Loucy (cell line): Measurements from ENCODE around the gene ZC3HAV1.

Experiments
- H2AFZ ChIP-seq: fragments of 200-600 bp; sonication (generic); 2 replicates; pipeline ENCODE4 v1.6.0; 2016; ENCODE audit warnings: antibody characterized with exemption, mild to moderate bottlenecking, low read length, moderate library complexity
- H3F3A ChIP-seq: fragments of 200-600 bp; 2 replicates; pipeline ENCODE4 v1.6.0; 2016; ENCODE audit warnings: antibody characterized with exemption, low read depth, mild to moderate bottlenecking
- H3K27me3 ChIP-seq: fragments of 200-600 bp; sonication (generic); 2 replicates; pipeline ENCODE4 v1.6.1; 2014; ENCODE audit warnings: low read length, mild to moderate bottlenecking; ENCODE audit not compliant: insufficient read depth, poor library complexity, severe bottlenecking
- H3K36me3 ChIP-seq: fragments of 200-600 bp; sonication (generic); 2 replicates; pipeline ENCODE4 v1.6.1; 2016; ENCODE audit warnings: low read length; ENCODE audit not compliant: insufficient read depth
- H3K4me1 ChIP-seq: fragments of 200-600 bp; sonication (generic); 2 replicates; pipeline ENCODE4 v1.5.1; 2014; ENCODE audit warnings: low read length, mild to moderate bottlenecking; ENCODE audit not compliant: insufficient read depth, poor library complexity, severe bottlenecking
- H3K4me2 ChIP-seq: fragments of 200-600 bp; sonication (generic); 2 replicates; pipeline ENCODE4 v1.6.0; 2014; ENCODE audit warnings: antibody characterized with exemption, low read length, low read depth, mild to moderate bottlenecking; ENCODE audit not compliant: poor library complexity, severe bottlenecking
- H3K4me3 ChIP-seq: fragments of 200-600 bp; sonication (generic); 2 replicates; pipeline ENCODE4 v1.5.1; 2014; ENCODE audit warnings: low read length, mild to moderate bottlenecking, mixed read lengths; ENCODE audit not compliant: poor library complexity, severe bottlenecking
- H3K79me2 ChIP-seq: fragments of 200-600 bp; sonication (generic); 2 replicates; pipeline ENCODE4 v1.6.1; 2014; ENCODE audit warnings: low read length; ENCODE audit not compliant: insufficient read depth
- H3K9ac ChIP-seq: fragments of 200-600 bp; sonication (generic); 2 replicates; pipeline ENCODE4 v1.6.0; 2014; ENCODE audit warnings: mild to moderate bottlenecking, low read depth, low read length, moderate library complexity; ENCODE audit not compliant: poor library complexity, severe bottlenecking
- H3K9me2 ChIP-seq: fragments of 200-600 bp; sonication (generic); replicated peaks from 2 replicates; pipeline ENCODE4 v1.6.1; 2016; ENCODE audit warnings: low read depth, low read length, mixed read lengths
- H3K9me3 ChIP-seq: fragments of 200-600 bp; sonication (generic); 2 replicates; pipeline ENCODE4 v1.6.1; 2014; ENCODE audit warnings: mild to moderate bottlenecking, antibody characterized with exemption, low read length, low read depth; ENCODE audit not compliant: insufficient read depth
- H4K20me1 ChIP-seq: fragments of 200-600 bp; sonication (generic); 2 replicates; pipeline ENCODE4 v1.6.0; 2014; ENCODE audit warnings: antibody characterized with exemption, low read length, mild to moderate bottlenecking; ENCODE audit not compliant: insufficient read depth, poor library complexity, severe bottlenecking
- EZH2phosphoT487 ChIP-seq: fragments of 200-600 bp; IDR thresholded peaks from 2 replicates; pipeline ENCODE4 v1.6.1; 2018; ENCODE audit warnings: antibody characterized with exemption, mild to moderate bottlenecking, moderate library complexity, borderline replicate concordance
- TF ChIP-seq, protein P1 (sequence below): fragments of 200-600 bp; sonication (generic); conservative IDR thresholded peaks from 2 replicates; pipeline ENCODE4 v1.5.1; 2014; ENCODE audit warnings: mild to moderate bottlenecking, antibody characterized with exemption, low read length

The ZC3HAV1 gene

DNA sequence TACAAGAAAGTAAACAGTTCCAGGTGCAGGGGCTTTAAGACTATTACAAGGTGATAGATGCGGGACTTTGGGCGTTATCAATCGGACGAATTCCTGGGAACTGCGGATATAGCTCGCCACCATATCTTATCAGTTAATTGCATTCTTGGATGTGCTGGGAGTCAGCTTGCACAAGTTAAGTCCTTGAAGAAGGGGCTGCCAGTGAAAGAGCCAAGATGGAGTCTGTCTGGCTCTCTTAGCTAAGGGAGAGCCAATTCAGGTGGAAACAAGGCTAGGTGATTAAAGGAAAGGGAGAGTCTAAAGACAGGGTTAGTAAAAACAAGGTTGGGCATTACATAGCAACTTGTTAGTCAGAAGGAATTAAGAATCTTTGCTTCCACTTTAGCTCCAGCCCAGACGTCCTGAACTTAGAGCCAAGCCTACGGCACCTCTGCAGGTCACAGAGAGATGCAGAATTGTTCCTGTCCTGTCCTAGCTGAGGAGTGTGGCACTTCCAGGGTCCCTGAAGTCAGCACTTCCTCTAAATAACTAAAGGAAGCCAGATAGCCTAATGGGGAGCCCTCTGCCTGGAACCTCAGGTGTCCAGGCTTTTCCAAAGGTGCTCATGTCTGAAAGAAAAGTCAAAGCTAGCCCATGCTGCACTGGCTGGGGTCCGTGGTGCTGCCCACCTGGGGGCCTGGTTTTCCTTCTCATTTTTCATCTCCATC is 17.3 kb downstream of the ZC3HAV1 start:
- no peak overlapping the region for H3K9ac ChIP-seq
- peaks cover 47% of the 10 kb centered on the region for H4K20me1 ChIP-seq
- H2AFZ ChIP-seq, result no peak overlapping the region
- H3K4me2 ChIP-seq, result no peak overlapping the region
- no peaks in the 10 kb centered on the region for H3K27me3 ChIP-seq
- H3K4me1 ChIP-seq, result peaks cover 51% of the 10 kb centered on the region
- H3K9me3 ChIP-seq, result peaks cover under 1% of the 10 kb centered on the region; the same call in 1 of the 2 replicates
- peaks cover 93% of the 10 kb centered on the region for H3K79me2 ChIP-seq
- H3K36me3 ChIP-seq, result peaks cover 49% of the 10 kb centered on the region; the same call in 1 of the 2 replicates
- TF ChIP-seq, protein P1, sequence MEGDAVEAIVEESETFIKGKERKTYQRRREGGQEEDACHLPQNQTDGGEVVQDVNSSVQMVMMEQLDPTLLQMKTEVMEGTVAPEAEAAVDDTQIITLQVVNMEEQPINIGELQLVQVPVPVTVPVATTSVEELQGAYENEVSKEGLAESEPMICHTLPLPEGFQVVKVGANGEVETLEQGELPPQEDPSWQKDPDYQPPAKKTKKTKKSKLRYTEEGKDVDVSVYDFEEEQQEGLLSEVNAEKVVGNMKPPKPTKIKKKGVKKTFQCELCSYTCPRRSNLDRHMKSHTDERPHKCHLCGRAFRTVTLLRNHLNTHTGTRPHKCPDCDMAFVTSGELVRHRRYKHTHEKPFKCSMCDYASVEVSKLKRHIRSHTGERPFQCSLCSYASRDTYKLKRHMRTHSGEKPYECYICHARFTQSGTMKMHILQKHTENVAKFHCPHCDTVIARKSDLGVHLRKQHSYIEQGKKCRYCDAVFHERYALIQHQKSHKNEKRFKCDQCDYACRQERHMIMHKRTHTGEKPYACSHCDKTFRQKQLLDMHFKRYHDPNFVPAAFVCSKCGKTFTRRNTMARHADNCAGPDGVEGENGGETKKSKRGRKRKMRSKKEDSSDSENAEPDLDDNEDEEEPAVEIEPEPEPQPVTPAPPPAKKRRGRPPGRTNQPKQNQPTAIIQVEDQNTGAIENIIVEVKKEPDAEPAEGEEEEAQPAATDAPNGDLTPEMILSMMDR, result no peak
- no peak for TF ChIP-seq EZH2phosphoT487
- no peak overlapping the region for H3K4me3 ChIP-seq
- H3F3A ChIP-seq, result peaks cover 17% of the 10 kb centered on the region; the same call in 1 of the 2 replicates
- H3K9me2 ChIP-seq, result no peaks in the 10 kb centered on the region

DNA sequence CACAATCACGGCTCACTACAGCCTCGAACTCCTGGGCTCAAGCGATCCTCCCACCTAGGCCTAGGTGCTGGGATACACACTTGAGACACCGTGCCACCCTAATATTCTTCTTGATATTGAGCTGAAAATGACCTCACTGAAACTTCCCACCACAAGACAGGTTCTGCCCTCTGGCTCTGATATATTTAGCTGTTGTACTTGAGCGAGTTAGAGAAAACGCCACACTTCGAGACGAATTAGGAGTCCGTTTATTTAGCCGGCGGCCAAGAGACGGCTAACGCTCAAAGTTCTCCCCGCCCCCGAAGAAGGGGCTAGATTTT is 17.9 kb downstream of the ZC3HAV1 start:
- Histone ChIP-seq H3K27me3 (no peaks in the 10 kb centered on the region), H2AFZ (no peak overlapping the region), H3K4me1 (peaks cover 49% of the 10 kb centered on the region), H3K36me3 (peaks cover 53% of the 10 kb centered on the region; the same call in 1 of the 2 replicates), H4K20me1 (peaks cover 47% of the 10 kb centered on the region), H3F3A (peaks cover 14% of the 10 kb centered on the region; the same call in 1 of the 2 replicates), H3K9me3 (peaks cover 6% of the 10 kb centered on the region; the same call in 1 of the 2 replicates), H3K9ac (no peak overlapping the region), H3K9me2 (no peaks in the 10 kb centered on the region), H3K4me3 (no peak overlapping the region), H3K79me2 (peaks cover 94% of the 10 kb centered on the region), H3K4me2 (no peak overlapping the region)
- TF ChIP-seq EZH2phosphoT487, result no peak
- TF ChIP-seq, protein P1, result no peak

DNA sequence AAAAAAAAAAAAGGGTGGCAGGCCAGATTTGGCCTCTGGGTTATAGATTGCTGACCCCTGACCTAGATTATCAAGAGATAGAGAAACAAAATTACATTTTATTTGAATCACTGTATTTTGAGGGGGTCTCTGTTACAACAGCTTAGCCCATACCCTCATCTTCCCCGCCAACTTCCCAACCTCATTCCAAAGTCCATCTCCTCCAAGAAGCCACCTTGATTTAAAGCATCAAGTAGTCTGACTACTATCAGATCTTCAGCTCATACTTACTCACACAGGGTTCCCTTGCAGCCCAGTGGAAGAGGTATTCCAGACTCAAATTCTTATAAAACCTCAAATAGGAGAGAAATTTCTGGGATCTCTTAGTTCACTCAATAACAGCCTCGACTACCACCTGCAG is 20.4 kb downstream of the ZC3HAV1 start:
- H3K4me3 ChIP-seq, result no peak overlapping the region
- TF ChIP-seq, protein P1, result no peak
- TF ChIP-seq EZH2phosphoT487, result no peak
- peaks cover 57% of the 10 kb centered on the region for H4K20me1 ChIP-seq
- H3K27me3 ChIP-seq, result no peaks in the 10 kb centered on the region
- peaks cover 28% of the 10 kb centered on the region for H3K4me1 ChIP-seq
- H3F3A ChIP-seq, result no peaks in the 10 kb centered on the region
- no peaks in the 10 kb centered on the region for H3K9me2 ChIP-seq
- no peak overlapping the region for H3K9ac ChIP-seq
- no peak overlapping the region for H3K4me2 ChIP-seq
- H3K79me2 ChIP-seq, result peaks cover 97% of the 10 kb centered on the region
- H3K9me3 ChIP-seq, result peaks cover 6% of the 10 kb centered on the region; the same call in 1 of the 2 replicates
- peaks cover 76% of the 10 kb centered on the region; the same call in 1 of the 2 replicates for H3K36me3 ChIP-seq
- H2AFZ ChIP-seq, result no peak overlapping the region
